SK-N-MC (cell line): ENCODE data around the gene SCN8A.
"Not testable (repeated sequence)": the region's sequence is repeated elsewhere in the genome, so short reads cannot be mapped to it uniquely, and the experiment has no call there.

ENCODE experiments used
- DNase-seq: peaks from one replicate; pipeline ENCODE4 v3.0.0-alpha.2; 2011; ENCODE audit warnings: low read depth, low spot score
- H3K27ac ChIP-seq: fragments of 200-600 bp; sonication (generic); 2 replicates; pipeline ENCODE4 v1.5.1; 2016; ENCODE audit warnings: mixed run types
- H3K36me3 ChIP-seq: fragments of 200-600 bp; sonication (generic); 2 replicates; pipeline ENCODE4 v1.6.1; 2017; ENCODE audit warnings: antibody characterized with exemption, low read length, mixed read lengths; ENCODE audit not compliant: insufficient read depth
- H3K4me3 ChIP-seq: fragments of 200-600 bp; sonication (generic); 2 replicates; pipeline ENCODE4 v1.5.1; 2016
- H3K9ac ChIP-seq: fragments of 200-600 bp; sonication (generic); 2 replicates; pipeline ENCODE4 v1.8.0; 2017; ENCODE audit warnings: mixed run types, mixed read lengths; ENCODE audit not compliant: insufficient read length
- H3K9me3 ChIP-seq: fragments of 200-600 bp; sonication (generic); 2 replicates; pipeline ENCODE4 v1.6.1; 2017; ENCODE audit warnings: low read depth, mild to moderate bottlenecking, antibody characterized with exemption, low read length, moderate library complexity, mixed read lengths
- EZH2 ChIP-seq: fragments of 200-600 bp; sonication (generic); IDR thresholded peaks from one replicate; pipeline ENCODE4 v1.6.1; 2017; ENCODE audit warnings: antibody characterized with exemption
- FOXP2 ChIP-seq: optimal IDR thresholded peaks from 2 replicates; pipeline ENCODE3; 2011; ENCODE audit warnings: mild to moderate bottlenecking, moderate library complexity; ENCODE audit not compliant: insufficient read depth; ENCODE audit errors: extremely low read length, control extremely low read depth
- POLR2AphosphoS5 ChIP-seq: IDR thresholded peaks from 2 replicates; pipeline ENCODE4 v1.6.1; 2012; ENCODE audit warnings: mild to moderate bottlenecking, low read depth, low read length, borderline replicate concordance

SCN8A gene

DNA sequence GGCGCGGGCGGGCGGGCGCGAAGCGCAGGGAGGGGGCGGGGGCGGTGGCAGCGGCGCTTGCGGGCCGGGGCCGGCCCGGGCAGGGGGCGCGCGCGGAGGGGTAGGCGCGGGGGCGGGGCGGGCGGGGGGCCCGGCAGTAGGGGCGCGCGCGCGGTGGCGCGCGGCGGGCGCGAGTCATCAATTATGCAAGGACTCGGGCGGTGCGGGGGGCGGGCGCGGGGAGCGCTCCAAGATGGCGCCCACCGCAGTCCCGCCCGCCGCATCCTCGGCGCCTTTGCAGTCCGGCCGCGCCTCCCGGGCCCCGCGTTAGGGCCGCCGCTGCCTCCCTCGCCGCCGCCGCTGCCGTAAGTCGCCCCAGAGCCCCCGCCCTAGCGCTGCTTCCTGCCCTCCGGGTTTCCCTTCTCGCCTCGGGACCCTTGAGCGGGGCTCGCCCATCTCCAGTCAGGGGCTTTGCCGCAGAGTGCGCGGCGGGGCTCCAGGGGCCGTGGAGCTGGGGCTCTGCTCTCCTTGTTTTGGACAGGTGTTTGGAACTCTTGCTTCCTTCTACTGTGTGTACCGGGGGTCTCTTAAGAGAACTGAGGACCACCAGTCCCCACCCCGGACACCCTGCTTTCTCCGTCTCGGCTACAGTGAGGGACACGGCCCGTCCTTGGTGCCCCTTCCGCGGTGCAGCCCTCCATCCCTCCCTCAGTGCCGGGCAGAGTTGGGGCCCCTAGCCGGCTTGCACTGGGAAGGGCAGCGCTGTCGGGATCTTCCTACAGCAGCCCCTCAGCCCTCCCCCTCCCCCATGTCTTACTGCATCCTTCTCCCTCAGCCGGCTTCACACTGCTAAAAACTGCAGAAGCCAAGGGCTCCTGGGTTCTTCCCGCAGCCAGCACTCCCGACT is at the start of gene SCN8A:
Gene SCN8A (plus strand): TSS at position 218 of the 886 bp plus-strand sequence. CDS start 71,585 bp downstream, outside the sequence.
- Histone ChIP-seq H3K9me3 (no peaks in the 10 kb centered on the region), H3K36me3 (no peaks in the 10 kb centered on the region), H3K27ac (no peak within 1 kb of the TSS), H3K9ac (peak within 1 kb of the TSS; percentile 71), H3K4me3 (peak within 1 kb of the TSS; percentile 91)
- TF ChIP-seq FOXP2: no peak
- no peak for TF ChIP-seq EZH2
- no peak for TF ChIP-seq POLR2AphosphoS5
- no peak for DNase-seq

DNA sequence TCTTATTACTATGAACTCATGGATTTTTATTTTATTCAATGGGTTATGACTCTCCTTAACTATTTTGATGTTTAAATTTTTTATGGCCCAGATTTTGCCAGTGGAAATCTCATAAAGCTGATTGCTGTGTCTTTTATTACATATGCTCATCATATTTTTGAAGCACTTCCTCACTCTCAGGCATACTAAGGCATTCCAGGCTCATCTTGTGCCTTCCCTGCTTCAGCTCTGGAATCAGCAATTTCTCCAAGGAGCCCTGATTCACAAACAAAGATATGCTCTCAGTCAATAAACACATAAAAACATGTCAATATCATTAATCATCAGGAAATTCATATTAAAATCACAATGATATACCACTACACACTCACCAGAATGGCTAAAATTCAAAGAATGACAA is 44.9 kb upstream of the SCN8A start:
- TF ChIP-seq FOXP2 (no peak), POLR2AphosphoS5 (no peak), EZH2 (no peak)
- Histone ChIP-seq H3K9me3 (no peaks in the 10 kb centered on the region), H3K9ac (no peak overlapping the region), H3K4me3 (no peak overlapping the region), H3K27ac (no peak overlapping the region), H3K36me3 (no peaks in the 10 kb centered on the region)
- no peak for DNase-seq

DNA sequence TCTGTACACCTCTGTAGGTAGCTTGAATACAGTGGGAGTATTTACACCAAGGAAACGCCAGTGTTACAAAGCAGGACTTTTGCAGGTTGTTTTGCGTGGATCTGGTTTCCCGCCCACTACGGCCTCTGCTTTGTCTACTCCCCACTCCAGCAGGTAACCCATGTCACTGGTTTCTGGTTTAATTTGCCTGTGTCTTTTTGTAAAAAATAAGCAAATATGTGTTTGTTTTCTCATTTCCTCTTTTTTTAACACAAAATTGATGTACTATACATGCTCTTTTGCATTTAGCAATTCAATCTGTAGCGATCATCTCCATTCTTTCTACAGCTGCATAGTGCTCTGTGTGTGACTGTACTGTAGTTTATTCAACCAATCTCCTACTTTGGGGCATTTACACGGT is 43.4 kb upstream of the SCN8A start:
- DNase-seq: no peak
- Histone ChIP-seq H3K27ac (no peak overlapping the region), H3K9ac (no peak overlapping the region), H3K4me3 (no peak overlapping the region), H3K9me3 (no peaks in the 10 kb centered on the region), H3K36me3 (no peaks in the 10 kb centered on the region)
- TF ChIP-seq FOXP2 (no peak), EZH2 (no peak), POLR2AphosphoS5 (no peak)

DNA sequence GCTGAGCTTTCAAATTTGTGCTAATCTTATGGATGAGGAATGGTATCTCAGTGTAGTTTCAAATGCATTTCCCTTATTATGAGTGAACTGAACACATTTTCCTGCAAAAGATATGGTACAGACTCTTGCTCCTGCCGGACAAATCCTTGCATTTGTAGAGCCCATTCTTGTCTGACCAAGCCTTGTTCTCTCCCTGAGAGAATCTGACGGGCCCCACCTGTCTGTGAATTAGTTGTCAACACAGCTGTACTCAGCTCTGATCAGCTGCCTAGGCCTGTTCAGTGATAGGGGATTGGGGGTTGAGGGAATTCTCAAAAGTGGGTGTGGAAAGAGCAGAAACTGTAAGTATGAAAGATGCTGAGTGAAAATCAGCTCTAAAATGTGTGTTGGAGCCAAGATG is 42.8 kb upstream of the SCN8A start:
- TF ChIP-seq POLR2AphosphoS5 (no peak), EZH2 (no peak)
- no peak for DNase-seq
- Histone ChIP-seq H3K9ac (no peak overlapping the region), H3K36me3 (no peaks in the 10 kb centered on the region), H3K27ac (no peak overlapping the region), H3K9me3 (no peaks in the 10 kb centered on the region), H3K4me3 (no peak overlapping the region)

DNA sequence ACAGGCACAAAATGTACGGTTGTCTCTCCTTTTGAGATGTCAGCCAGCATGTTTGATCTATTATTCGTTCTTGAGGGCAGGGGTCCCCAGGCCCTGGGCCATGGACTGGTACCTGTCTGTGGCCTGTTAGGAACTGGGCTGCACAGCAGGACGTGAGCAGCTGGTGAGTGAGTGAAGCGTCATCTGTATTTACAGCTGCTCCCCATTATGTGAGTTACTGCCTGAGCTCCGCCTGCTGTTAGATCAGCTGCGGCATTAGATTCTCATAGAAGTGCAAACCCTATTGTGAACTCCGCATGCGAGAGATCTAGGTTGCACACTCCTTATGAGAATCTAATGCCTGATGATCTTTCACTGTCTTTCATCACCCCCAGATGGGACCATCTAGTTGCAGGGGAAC is 41.4 kb upstream of the SCN8A start:
- no peak overlapping the region for H3K9ac ChIP-seq
- no peak overlapping the region for H3K27ac ChIP-seq
- no peaks in the 10 kb centered on the region for H3K9me3 ChIP-seq
- DNase-seq: no peak
- H3K4me3 ChIP-seq: no peak overlapping the region
- TF ChIP-seq EZH2: no peak
- TF ChIP-seq FOXP2: no peak
- H3K36me3 ChIP-seq: no peaks in the 10 kb centered on the region

DNA sequence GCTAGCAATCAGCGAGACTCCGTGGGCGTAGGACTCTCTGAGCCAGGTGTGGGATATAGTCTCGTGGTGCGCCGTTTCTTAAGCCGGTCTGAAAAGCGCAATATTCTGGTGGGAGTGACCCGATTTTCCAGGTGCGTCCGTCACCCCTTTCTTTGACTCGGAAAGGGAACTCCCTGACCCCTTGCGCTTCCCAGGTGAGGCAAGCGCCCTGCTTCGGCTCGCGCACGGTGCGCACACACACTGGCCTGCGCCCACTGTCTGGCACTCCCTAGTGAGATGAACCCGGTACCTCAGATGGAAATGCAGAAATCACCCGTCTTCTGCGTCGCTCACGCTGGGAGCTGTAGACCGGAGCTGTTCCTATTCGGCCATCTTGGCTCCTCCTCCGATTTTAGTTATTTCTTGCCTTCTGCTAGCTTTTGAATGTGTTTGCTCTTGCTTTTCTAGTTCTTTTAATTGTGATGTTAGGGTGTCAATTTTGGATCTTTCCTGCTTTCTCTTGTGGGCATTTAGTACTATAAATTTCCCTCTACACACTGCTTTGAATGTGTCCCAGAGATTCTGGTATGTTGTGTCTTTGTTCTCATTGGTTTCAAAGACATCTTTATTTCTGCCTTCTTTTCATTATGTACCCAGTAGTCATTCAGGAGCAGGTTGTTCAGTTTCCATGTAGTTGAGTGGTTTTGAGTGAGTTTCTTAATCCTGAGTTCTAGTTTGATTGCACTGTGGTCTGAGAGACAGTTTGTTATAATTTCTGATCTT is 22.6 kb upstream of the SCN8A start:
- not testable (repeated sequence) for DNase-seq, H3K4me3 ChIP-seq, H3K9me3 ChIP-seq, H3K27ac ChIP-seq, H3K9ac ChIP-seq, H3K36me3 ChIP-seq

DNA sequence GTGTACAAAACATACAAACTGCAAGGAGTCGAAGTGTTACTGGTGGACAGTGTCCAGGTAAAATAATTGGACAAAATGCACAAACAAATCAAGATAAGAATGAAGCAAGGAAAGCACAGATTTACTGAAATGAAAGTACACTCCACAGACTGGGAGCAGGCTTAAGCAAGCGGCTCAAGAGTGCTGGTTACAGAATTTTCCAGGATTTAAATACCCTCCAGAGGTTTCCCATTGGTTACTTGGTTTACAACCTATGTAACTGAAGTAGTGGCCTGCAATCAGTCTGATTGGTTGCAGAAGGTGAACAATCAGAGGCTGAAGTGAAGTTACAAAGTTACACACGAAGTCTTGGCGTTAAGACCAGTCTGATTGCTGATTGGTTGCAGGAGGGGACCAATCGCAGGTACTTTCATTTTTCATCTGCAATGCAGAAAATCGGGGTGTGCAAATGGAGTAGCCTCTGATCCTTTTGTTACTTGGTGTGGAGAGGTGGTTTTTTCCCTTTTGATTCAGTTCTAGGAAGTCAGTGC is 11.6 kb upstream of the SCN8A start:
- TF ChIP-seq FOXP2 (no peak), EZH2 (no peak), POLR2AphosphoS5 (no peak)
- H3K9me3 ChIP-seq: no peaks in the 10 kb centered on the region

DNA sequence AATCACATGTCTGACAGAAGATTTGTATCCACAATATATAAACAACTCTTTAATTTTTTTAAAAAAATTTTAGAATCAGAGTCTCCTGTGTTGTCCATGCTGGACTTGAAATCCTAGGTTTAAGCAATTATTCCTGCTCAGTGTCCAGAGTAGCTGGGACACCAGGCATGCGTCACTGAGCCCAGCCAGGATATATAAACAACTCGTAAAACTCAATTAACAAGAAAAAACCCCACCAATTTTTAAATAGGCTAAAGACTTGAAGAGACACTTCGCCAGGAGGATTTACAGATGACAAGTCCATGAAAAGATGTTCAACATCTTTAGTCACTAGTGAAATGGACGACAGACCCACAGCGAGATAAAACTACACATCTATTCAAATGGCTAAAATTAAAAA is 2.0 kb upstream of the SCN8A start:
- Histone ChIP-seq H3K27ac (no peak overlapping the region), H3K4me3 (no peak overlapping the region), H3K9me3 (no peaks in the 10 kb centered on the region), H3K36me3 (no peaks in the 10 kb centered on the region), H3K9ac (no peak overlapping the region)
- no peak for DNase-seq
- TF ChIP-seq EZH2 (no peak), FOXP2 (no peak), POLR2AphosphoS5 (no peak)

More for the DNA sequence above, 11.6 kb upstream of the SCN8A start:
- Histone ChIP-seq H3K36me3 (no peaks in the 10 kb centered on the region), H3K4me3 (no peak overlapping the region), H3K27ac (no peak overlapping the region), H3K9ac (no peak overlapping the region)
- DNase-seq: no peak
